ENCODE measurements around the gene C1orf53. TPM values are rescaled to one million over a fixed set of nuclear protein-coding genes. Genes with fewer than 3 reads are reported as not detected.

C1orf53 gene
- polyA plus RNA-seq, 1 donor from 2014 or later: 2.6 TPM

DNA sequence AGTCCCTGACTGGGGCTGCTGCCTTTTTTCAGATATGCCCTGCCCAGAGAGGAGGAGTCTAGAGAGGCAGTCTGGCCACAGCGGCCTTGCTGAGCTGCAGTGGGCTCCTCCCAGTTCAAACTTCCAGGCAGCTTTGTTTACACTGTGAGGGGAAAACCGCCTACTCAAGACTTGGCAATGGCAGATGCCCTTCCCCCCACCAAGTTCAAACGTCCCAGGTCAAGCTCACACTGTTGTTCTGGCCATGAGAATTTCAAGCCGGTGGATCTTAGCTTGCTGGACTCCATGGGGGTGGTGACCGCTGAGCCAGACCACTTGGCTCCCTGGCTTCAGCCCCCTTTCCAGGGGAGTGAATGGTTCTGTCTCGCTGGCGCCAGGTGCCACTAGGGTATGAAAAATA lies 18.3 kb upstream of the C1orf53 start:
- H4K20me1 ChIP-seq (ENCODE audit: insufficient read depth): no peaks in the 10 kb centered on the region
- no peak overlapping the region for H3K27ac ChIP-seq (ENCODE audit: low read length)
- no peaks in the 10 kb centered on the region for H3F3A ChIP-seq (ENCODE audit: insufficient read depth, low read length, poor library complexity, severe bottlenecking)
- H3K4me2 ChIP-seq (ENCODE audit: low read length): no peak overlapping the region
- H3K9ac ChIP-seq (ENCODE audit: low read length): no peak overlapping the region
- H3K27me3 ChIP-seq (ENCODE audit: insufficient read depth, low read depth, low read length): no peaks in the 10 kb centered on the region
- H3K9me2 ChIP-seq (ENCODE audit: insufficient read depth, low read length): no peaks in the 10 kb centered on the region
- no peaks in the 10 kb centered on the region for H3K36me3 ChIP-seq (ENCODE audit: insufficient read depth, low read length)
- TF ChIP-seq POLR2AphosphoS5 (IDR thresholded peaks at IDR 0.05) (no peak), EP300 (conservative IDR thresholded peaks at IDR 0.05; ENCODE audit: poor library complexity, severe bottlenecking) (no peak), RAD21 (conservative IDR thresholded peaks at IDR 0.05) (no peak), TAF1 (IDR thresholded peaks at IDR 0.05; ENCODE audit: low read depth) (no peak), EZH2 (IDR thresholded peaks at IDR 0.05; ENCODE audit: borderline replicate concordance, insufficient read depth, low read length, poor library complexity, severe bottlenecking) (no peak), SMC3 (conservative IDR thresholded peaks at IDR 0.05; ENCODE audit: poor library complexity) (no peak), MXI1 (conservative IDR thresholded peaks at IDR 0.05; ENCODE audit: poor library complexity, severe bottlenecking) (no peak)
- TF ChIP-seq, protein P1, sequence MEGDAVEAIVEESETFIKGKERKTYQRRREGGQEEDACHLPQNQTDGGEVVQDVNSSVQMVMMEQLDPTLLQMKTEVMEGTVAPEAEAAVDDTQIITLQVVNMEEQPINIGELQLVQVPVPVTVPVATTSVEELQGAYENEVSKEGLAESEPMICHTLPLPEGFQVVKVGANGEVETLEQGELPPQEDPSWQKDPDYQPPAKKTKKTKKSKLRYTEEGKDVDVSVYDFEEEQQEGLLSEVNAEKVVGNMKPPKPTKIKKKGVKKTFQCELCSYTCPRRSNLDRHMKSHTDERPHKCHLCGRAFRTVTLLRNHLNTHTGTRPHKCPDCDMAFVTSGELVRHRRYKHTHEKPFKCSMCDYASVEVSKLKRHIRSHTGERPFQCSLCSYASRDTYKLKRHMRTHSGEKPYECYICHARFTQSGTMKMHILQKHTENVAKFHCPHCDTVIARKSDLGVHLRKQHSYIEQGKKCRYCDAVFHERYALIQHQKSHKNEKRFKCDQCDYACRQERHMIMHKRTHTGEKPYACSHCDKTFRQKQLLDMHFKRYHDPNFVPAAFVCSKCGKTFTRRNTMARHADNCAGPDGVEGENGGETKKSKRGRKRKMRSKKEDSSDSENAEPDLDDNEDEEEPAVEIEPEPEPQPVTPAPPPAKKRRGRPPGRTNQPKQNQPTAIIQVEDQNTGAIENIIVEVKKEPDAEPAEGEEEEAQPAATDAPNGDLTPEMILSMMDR (IDR thresholded peaks at IDR 0.05; ENCODE audit: poor library complexity, severe bottlenecking): no peak
- TF ChIP-seq, protein P2, sequence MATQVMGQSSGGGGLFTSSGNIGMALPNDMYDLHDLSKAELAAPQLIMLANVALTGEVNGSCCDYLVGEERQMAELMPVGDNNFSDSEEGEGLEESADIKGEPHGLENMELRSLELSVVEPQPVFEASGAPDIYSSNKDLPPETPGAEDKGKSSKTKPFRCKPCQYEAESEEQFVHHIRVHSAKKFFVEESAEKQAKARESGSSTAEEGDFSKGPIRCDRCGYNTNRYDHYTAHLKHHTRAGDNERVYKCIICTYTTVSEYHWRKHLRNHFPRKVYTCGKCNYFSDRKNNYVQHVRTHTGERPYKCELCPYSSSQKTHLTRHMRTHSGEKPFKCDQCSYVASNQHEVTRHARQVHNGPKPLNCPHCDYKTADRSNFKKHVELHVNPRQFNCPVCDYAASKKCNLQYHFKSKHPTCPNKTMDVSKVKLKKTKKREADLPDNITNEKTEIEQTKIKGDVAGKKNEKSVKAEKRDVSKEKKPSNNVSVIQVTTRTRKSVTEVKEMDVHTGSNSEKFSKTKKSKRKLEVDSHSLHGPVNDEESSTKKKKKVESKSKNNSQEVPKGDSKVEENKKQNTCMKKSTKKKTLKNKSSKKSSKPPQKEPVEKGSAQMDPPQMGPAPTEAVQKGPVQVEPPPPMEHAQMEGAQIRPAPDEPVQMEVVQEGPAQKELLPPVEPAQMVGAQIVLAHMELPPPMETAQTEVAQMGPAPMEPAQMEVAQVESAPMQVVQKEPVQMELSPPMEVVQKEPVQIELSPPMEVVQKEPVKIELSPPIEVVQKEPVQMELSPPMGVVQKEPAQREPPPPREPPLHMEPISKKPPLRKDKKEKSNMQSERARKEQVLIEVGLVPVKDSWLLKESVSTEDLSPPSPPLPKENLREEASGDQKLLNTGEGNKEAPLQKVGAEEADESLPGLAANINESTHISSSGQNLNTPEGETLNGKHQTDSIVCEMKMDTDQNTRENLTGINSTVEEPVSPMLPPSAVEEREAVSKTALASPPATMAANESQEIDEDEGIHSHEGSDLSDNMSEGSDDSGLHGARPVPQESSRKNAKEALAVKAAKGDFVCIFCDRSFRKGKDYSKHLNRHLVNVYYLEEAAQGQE (IDR thresholded peaks at IDR 0.05; ENCODE audit: borderline replicate concordance): no peak
- H2AFZ ChIP-seq (ENCODE audit: low read depth, low read length): no peak overlapping the region
- H3K4me3 ChIP-seq (ENCODE audit: low read length): no peak overlapping the region
- H3K79me2 ChIP-seq (replicated peaks; ENCODE audit: insufficient read depth, low read length): no peaks in the 10 kb centered on the region
- H3K9me3 ChIP-seq (ENCODE audit: low read length): peaks cover 3% of the 10 kb centered on the region

DNA sequence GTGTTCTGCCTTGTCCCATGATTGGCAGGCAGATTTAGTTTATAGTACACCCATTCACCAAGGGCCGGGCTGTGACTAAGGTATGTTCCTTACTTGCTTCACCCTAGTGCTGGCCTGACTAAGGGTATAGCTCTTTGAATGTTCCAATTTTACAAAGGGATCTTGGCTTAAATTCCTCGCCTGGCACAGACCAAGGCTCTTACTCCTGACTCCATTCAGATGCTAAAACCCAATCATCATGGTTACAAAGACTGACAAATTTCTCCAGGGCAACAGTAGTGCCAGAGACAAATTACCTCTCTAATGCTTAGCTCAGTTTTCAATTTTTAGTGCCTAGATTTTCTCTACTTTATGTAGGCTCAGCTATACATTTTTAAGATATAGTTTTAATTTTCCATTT lies 11.5 kb upstream of the C1orf53 start:
- H3K9me2 ChIP-seq (ENCODE audit: insufficient read depth, low read length): no peaks in the 10 kb centered on the region
- H2AFZ ChIP-seq (ENCODE audit: low read depth, low read length): no peak overlapping the region
- no peaks in the 10 kb centered on the region for H4K20me1 ChIP-seq (ENCODE audit: insufficient read depth)
- H3K9me3 ChIP-seq (ENCODE audit: low read length): peaks cover 1% of the 10 kb centered on the region
- no peak overlapping the region for H3K4me2 ChIP-seq (ENCODE audit: low read length)
- H3K9ac ChIP-seq (ENCODE audit: low read length): no peak overlapping the region
- H3K27ac ChIP-seq (ENCODE audit: low read length): no peak overlapping the region
- no peaks in the 10 kb centered on the region for H3K27me3 ChIP-seq (ENCODE audit: insufficient read depth, low read depth, low read length)
- H3K36me3 ChIP-seq (ENCODE audit: insufficient read depth, low read length): no peaks in the 10 kb centered on the region
- TF ChIP-seq SMC3 (conservative IDR thresholded peaks at IDR 0.05; ENCODE audit: poor library complexity) (no peak), RAD21 (conservative IDR thresholded peaks at IDR 0.05) (no peak), EP300 (conservative IDR thresholded peaks at IDR 0.05; ENCODE audit: poor library complexity, severe bottlenecking) (no peak), EZH2 (IDR thresholded peaks at IDR 0.05; ENCODE audit: borderline replicate concordance, insufficient read depth, low read length, poor library complexity, severe bottlenecking) (no peak), TAF1 (IDR thresholded peaks at IDR 0.05; ENCODE audit: low read depth) (no peak), POLR2AphosphoS5 (IDR thresholded peaks at IDR 0.05) (no peak), MXI1 (conservative IDR thresholded peaks at IDR 0.05; ENCODE audit: poor library complexity, severe bottlenecking) (no peak)
- TF ChIP-seq, protein P2 (IDR thresholded peaks at IDR 0.05; ENCODE audit: borderline replicate concordance): no peak
- TF ChIP-seq, protein P1 (IDR thresholded peaks at IDR 0.05; ENCODE audit: poor library complexity, severe bottlenecking): no peak
- no peaks in the 10 kb centered on the region for H3K79me2 ChIP-seq (replicated peaks; ENCODE audit: insufficient read depth, low read length)
- H3F3A ChIP-seq (ENCODE audit: insufficient read depth, low read length, poor library complexity, severe bottlenecking): no peaks in the 10 kb centered on the region
- H3K4me3 ChIP-seq (ENCODE audit: low read length): no peak overlapping the region
